Measurements from ENCODE around the gene TBC1D24. TPM values are rescaled to one million over a fixed set of nuclear protein-coding genes. Genes with fewer than 3 reads are reported as not detected.
A peak's percentile ranks its signal among the peaks of the same experiment; 100 is the strongest.
"Not testable (repeated sequence)": the region's sequence is repeated elsewhere in the genome, so short reads cannot be mapped to it uniquely, and the experiment has no call there.

Gene TBC1D24
- total RNA-seq, 1 experiment from 2014 or later = 24.6 TPM

- BruUV-seq (replicated peaks) = not testable (repeated sequence)
These were observed 75.5 kb downstream of the TBC1D24 start for GRCh38 chr16:2550283-2550878.

GRCh38 chr16:2551420-2551889, 76.5 kb downstream of the TBC1D24 start:
- H3K79me2 ChIP-seq (ENCODE audit: insufficient read depth, low read length); H2AFZ ChIP-seq (ENCODE audit: low read depth, low read length, poor library complexity, severe bottlenecking); DNase-seq (ENCODE audit: low read depth, low spot score); BruUV-seq (replicated peaks); H4K20me1 ChIP-seq (ENCODE audit: insufficient read depth); H3K9me2 ChIP-seq (ENCODE audit: insufficient read depth); RAD21 ChIA-PET (ENCODE audit: low non-redundant PET in 1 of 2, low total read pairs in 2 of 2, uncharacterized antibody in 2 of 2, unreplicated experiment in 2 of 2); H3K9me3 ChIP-seq (ENCODE audit: control insufficient read depth in 1 of 2, insufficient read depth in 1 of 2, low read depth in 1 of 2, low read length in 2 of 2); H3K36me3 ChIP-seq (ENCODE audit: control insufficient read depth in 1 of 2, insufficient read depth in 2 of 2, low read length in 2 of 2); H3K27me3 ChIP-seq (ENCODE audit: insufficient read depth, low read length); POLR2A ChIA-PET; H3K4me1 ChIP-seq (ENCODE audit: control insufficient read depth in 1 of 2, insufficient read depth in 2 of 2, low read length in 2 of 2); H3K27ac ChIP-seq (ENCODE audit: low read depth, low read length); intact Hi-C loops (cut with micrococcal nuclease): not testable (repeated sequence)
- CTCF ChIA-PET = interaction anchor here (0.9 to 1.1 kb wide), 2 partner anchors 14 to 357 kb away, joined by 3 read pairs; partner anchors contain the start of gene PDPK1
- ATAC-seq = peak; percentile 72
- peak overlapping the region; percentile 20; the same call in 1 of the 2 replicates for H3K9ac ChIP-seq (ENCODE audit: low read length)
- peak; percentile 84 for TF ChIP-seq CEBPB (IDR thresholded peaks at IDR 0.05; ENCODE audit: low read depth)
- peak; percentile 39; the same call in 1 of the 2 replicates for TF ChIP-seq ATF3 (IDR thresholded peaks at IDR 0.05)
- peak in 2 of 3 experiments; percentile 4 to 27; a peak in 2 of 6 replicates for TF ChIP-seq CTCF (IDR thresholded peaks at IDR 0.05 in 2 of 3, conservative IDR thresholded peaks at IDR 0.05 in 1 of 3; ENCODE audit: borderline replicate concordance in 1 of 3, insufficient read depth in 1 of 3, low read depth in 2 of 3, low read length in 2 of 3)
- H3K4me3 ChIP-seq (replicated peaks in 1 of 2; ENCODE audit: low read depth in 1 of 2, low read length in 2 of 2) = peak overlapping the region; percentile 4 to 18; a peak in 1 of 4 replicates
- H3K4me2 ChIP-seq (ENCODE audit: low read length) = peak overlapping the region; percentile 36

More at GRCh38 chr16:2550283-2550878, 75.5 kb downstream of the TBC1D24 start:
- H3K79me2 ChIP-seq (ENCODE audit: insufficient read depth, low read length) = peaks cover 10% of the 10 kb centered on the region
- DNase-seq (ENCODE audit: low read depth, low spot score); CTCF ChIA-PET; H3K27me3 ChIP-seq (ENCODE audit: insufficient read depth, low read length); H2AFZ ChIP-seq (ENCODE audit: low read depth, low read length, poor library complexity, severe bottlenecking); H3K9ac ChIP-seq (ENCODE audit: low read length); intact Hi-C loops (cut with micrococcal nuclease); H4K20me1 ChIP-seq (ENCODE audit: insufficient read depth); H3K9me3 ChIP-seq (ENCODE audit: control insufficient read depth in 1 of 2, insufficient read depth in 1 of 2, low read depth in 1 of 2, low read length in 2 of 2); H3K4me3 ChIP-seq (replicated peaks in 1 of 2; ENCODE audit: low read depth in 1 of 2, low read length in 2 of 2); POLR2A ChIA-PET; RAD21 ChIA-PET (ENCODE audit: low non-redundant PET in 1 of 2, low total read pairs in 2 of 2, uncharacterized antibody in 2 of 2, unreplicated experiment in 2 of 2); H3K9me2 ChIP-seq (ENCODE audit: insufficient read depth); H3K4me1 ChIP-seq (ENCODE audit: control insufficient read depth in 1 of 2, insufficient read depth in 2 of 2, low read length in 2 of 2); H3K36me3 ChIP-seq (ENCODE audit: control insufficient read depth in 1 of 2, insufficient read depth in 2 of 2, low read length in 2 of 2); H3K27ac ChIP-seq (ENCODE audit: low read depth, low read length); H3K4me2 ChIP-seq (ENCODE audit: low read length); ATAC-seq: not testable (repeated sequence)

GRCh38 chr16:2554709-2555425, 79.9 kb downstream of the TBC1D24 start:
- H3K9me3 ChIP-seq (ENCODE audit: control insufficient read depth in 1 of 2, insufficient read depth in 1 of 2, low read depth in 1 of 2, low read length in 2 of 2); H3K36me3 ChIP-seq (ENCODE audit: control insufficient read depth in 1 of 2, insufficient read depth in 2 of 2, low read length in 2 of 2); BruUV-seq (replicated peaks); H3K9ac ChIP-seq (ENCODE audit: low read length); H3K4me1 ChIP-seq (ENCODE audit: control insufficient read depth in 1 of 2, insufficient read depth in 2 of 2, low read length in 2 of 2); H3K27ac ChIP-seq (ENCODE audit: low read depth, low read length); H2AFZ ChIP-seq (ENCODE audit: low read depth, low read length, poor library complexity, severe bottlenecking); intact Hi-C loops (cut with micrococcal nuclease); RAD21 ChIA-PET (ENCODE audit: low non-redundant PET in 1 of 2, low total read pairs in 2 of 2, uncharacterized antibody in 2 of 2, unreplicated experiment in 2 of 2); H3K27me3 ChIP-seq (ENCODE audit: insufficient read depth, low read length); ATAC-seq; H4K20me1 ChIP-seq (ENCODE audit: insufficient read depth); H3K9me2 ChIP-seq (ENCODE audit: insufficient read depth); DNase-seq (ENCODE audit: low read depth, low spot score); H3K79me2 ChIP-seq (ENCODE audit: insufficient read depth, low read length); CTCF ChIA-PET; H3K4me3 ChIP-seq (replicated peaks in 1 of 2; ENCODE audit: low read depth in 1 of 2, low read length in 2 of 2); H3K4me2 ChIP-seq (ENCODE audit: low read length); POLR2A ChIA-PET: not testable (repeated sequence)
